8988T (cell line): ENCODE measurements around the gene TMOD2.

ENCODE experiments used
- DNase-seq: peaks from one replicate; pipeline ENCODE4 v3.0.0; 2011

Gene TMOD2

GRCh38 chr15:51828621-51829375, 77.4 kb downstream of the TMOD2 start:
- peak; percentile 53 for DNase-seq

DNA sequence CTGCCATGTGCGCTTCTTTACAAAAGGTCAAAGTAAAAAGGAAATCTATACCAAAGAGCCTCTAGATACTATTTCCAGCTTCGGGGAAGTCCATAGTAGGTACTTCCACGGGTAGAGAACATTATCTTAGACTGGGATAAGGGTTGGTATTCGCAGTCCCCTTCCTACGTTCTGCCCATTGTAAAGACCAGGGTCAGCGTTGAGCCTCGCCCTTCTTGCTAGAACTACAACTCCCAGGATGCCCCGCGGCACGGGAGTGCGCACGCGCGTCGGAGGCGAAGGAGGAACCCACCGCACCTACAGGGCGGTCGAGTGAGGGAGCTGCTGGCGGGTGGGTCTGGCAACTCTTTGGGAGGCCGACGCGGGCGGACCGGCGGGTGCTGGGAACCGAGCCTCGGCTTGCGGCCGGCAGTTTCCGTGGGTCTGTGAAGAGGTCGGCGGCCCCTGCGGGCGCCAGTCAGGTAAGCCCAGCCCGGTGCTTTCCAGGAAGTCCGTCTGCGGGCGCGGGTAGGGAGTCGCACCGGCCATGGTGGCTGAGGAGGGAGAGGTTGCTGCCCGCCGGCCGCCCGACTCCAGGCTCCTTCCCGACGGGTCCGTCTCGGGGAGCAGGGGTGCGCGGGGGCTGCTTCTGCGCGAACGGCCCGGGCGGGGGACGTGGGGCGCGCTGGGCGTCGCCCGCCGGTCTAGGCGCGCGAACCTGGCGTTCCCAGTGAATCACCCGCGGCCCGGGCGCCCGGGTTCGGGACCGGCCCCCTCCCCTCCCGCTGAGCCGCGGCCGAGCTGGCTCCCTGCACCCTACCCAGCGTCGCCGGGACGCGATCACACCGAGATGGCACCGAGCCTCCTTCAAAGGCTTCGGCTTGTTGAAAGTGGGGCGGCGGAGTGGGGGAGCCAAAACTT, 78.2 kb downstream of the TMOD2 start, which contains the start of gene TMOD3:
TMOD3 (plus strand) TSS at position 278 of the 900 bp plus-strand sequence. CDS start 33,232 bp downstream, outside the sequence.
- DNase-seq, result peak; percentile 60

GRCh38 chr15:51830276-51830806, 78.9 kb downstream of the TMOD2 start:
- DNase-seq, result no peak

- no peak for DNase-seq
These were observed 82.4 kb downstream of the TMOD2 start for GRCh38 chr15:51833772-51834171.

DNA sequence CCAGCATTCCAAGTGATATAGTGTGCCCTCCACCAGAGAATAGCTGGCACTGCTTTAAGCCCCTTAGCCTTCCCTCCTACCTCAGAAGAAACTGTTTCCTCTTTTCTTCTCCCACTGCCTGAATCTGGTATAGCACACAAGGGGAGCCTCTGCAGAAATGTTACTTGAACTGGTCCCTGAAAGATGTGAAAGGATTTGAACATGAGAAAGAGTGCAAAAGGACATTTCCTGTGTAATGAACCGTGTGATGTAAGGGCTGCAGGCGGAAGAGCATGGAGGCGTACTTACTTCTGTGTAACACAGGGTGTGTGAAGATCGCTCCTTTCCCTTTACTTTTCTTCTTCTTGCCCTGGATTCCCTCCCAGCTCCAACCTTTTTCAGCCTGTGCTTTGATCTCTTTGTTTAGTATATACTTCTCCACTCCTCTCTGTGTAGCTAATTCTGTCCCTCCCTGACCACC, 86.4 kb downstream of the TMOD2 start:
- DNase-seq, result no peak

GRCh38 chr15:51838270-51838669, 86.9 kb downstream of the TMOD2 start:
- DNase-seq, result no peak

DNA sequence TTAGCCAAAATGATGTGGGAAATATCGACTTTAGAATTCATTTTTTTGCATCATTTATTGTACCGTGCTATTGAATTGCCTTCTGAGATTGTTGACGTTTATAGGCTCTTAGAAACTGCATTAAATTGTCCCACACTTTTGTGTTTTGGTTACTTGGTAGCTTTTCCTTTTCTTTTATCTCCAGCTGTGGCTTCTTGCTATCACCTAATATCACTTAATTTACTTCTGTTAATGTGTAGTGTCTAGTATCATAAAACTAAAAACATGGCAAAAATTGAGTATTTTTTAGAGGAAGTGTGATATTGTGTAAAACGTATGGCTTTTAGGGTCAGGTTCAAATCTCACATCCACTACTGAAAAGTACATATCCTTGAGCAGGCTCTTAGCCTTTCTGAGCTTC, 89.3 kb downstream of the TMOD2 start:
- DNase-seq, result no peak

- DNase-seq, result no peak
These were observed 90.1 kb downstream of the TMOD2 start for GRCh38 chr15:51841406-51842040.

DNA sequence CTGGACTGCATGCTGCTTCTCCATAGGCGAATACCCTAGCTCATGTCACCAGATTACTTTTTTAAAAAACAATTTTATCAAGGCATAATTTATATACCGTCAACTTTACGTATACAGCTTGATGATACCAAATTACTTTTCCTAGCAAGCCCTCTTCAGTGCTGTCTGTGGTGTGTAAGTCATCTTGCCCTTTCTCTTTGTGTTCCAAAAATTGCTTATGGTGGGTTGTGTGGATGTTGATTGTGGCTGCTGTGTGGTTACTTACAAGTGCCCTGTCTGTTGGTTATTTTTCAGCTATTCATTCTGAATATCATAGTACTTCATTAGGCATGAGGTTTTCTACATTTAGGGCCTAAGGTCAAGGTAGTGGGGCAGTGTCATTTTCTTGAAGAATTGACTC, 90.9 kb downstream of the TMOD2 start:
- no peak for DNase-seq

GRCh38 chr15:51842852-51843737, 91.7 kb downstream of the TMOD2 start:
- no peak for DNase-seq

- no peak for DNase-seq
These were observed 93.5 kb downstream of the TMOD2 start for GRCh38 chr15:51844747-51845426.

GRCh38 chr15:51846066-51846462, 94.7 kb downstream of the TMOD2 start:
- no peak for DNase-seq

- no peak for DNase-seq
These were observed 95.2 kb downstream of the TMOD2 start for GRCh38 chr15:51846463-51847230.

GRCh38 chr15:51848811-51849210, 97.4 kb downstream of the TMOD2 start:
- no peak for DNase-seq

- no peak for DNase-seq
These were observed 98.5 kb downstream of the TMOD2 start for GRCh38 chr15:51849860-51850259.

DNA sequence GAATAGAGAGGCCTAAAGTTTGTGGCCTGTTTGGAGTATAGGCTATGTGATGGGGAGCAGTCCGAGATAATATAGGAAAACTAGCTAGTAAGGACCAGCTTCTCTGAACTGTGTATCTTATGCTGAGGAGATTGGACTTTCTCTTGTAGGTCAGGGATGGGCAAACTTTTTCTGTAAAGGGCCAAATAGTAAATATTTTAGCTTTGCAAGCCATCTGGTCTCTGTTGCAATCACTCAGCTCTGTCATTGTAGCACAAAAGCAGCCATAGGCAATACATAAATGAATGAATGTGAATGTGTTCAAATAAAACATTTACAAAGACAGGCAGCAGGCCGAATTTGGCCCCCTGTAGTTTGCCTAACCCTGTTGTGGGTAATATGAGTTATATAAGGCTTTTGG, 102.6 kb downstream of the TMOD2 start:
- DNase-seq, result no peak

- DNase-seq, result no peak
These were observed 104.2 kb downstream of the TMOD2 start for GRCh38 chr15:51855612-51856011.

DNA sequence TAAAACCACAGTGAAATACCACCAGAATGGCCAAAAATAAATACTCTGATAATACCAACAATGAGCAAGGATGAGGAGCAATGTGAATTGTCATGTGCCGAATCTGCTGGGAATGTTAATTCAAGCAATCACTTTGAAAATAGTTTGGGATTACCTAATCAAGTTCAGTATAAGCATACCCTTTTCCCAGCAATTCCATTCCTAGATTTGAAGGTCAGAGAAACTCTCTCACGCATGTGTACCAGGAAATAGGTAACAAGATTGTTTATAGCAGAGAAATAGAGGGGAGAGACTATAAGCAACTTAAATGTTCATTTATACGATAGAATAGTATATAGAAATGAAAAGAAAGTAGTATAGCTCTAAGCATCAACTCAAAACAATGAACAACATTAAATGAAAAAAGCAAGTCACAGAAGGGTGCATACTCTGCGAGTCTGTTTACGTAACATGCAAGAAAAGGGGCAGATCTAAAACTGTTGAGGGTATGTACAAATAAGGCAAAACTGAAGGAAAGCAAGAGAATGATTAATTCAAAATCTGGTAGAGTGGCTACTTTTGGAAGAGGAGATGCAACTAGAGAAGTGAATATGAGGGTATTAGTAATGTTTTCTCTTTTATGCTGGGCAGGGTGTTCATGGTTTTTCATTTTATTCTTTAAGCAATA, 105.5 kb downstream of the TMOD2 start:
- DNase-seq, result no peak

DNA sequence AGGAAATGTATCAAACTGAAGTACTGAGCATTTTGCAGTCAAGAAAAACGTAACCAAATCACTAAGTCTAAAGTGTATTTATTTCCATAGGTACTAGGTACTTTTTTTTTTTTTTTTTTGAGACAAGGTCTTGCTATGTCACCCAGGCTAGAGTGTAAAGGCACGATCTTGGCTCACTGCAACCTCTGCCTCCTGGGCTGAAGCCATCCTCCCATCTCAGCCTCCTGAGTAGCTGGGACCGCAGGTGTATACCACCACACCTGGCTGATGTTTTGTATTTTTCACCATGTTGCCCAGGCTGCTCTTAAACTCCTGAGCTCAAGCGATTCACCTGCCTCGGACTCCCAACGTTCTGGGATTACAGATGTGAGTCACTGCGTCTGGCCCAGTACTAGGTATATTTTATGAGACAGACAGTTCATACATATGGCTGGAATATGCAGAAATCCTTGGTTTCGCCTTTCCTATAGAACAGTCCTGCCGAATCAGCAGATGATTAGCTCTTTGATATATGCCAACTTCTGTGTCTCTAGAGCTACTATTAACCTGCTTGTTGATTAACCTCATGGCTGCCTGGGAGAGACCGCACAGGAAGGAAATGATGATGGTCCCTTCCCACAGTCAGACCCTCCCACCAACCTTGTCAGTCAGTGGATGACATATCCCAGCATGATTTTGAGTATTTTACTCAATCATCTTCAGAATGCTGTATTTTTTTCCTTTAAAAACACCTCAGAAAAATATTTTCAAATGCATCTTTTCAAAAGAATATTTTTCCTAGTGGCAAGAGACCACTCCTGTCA, 110.4 kb downstream of the TMOD2 start:
- DNase-seq, result no peak
